GM19397 (cell line): ENCODE measurements around the gene NDUFS6.
"Not testable (repeated sequence)": the region's sequence is repeated elsewhere in the genome, so short reads cannot be mapped to it uniquely, and the experiment has no call there.

Source experiments
- ATAC-seq: cut with Tn5 transposase; IDR thresholded peaks from one replicate; pipeline ENCODE4 v1.9.1; 2021; ENCODE audit warnings: mild to moderate bottlenecking, moderate library complexity; ENCODE audit not compliant: unreplicated experiment

Gene NDUFS6

GRCh38 chr5:1814183-1815020 lies 13.2 kb downstream of the NDUFS6 start:
- ATAC-seq = no peak

- ATAC-seq = no peak
Observed at GRCh38 chr5:1815071-1815786, 14.0 kb downstream of the NDUFS6 start.

- ATAC-seq = no peak
Observed at GRCh38 chr5:1815881-1816292, 14.7 kb downstream of the NDUFS6 start.

GRCh38 chr5:1816495-1817089 lies 15.4 kb downstream of the NDUFS6 start:
- ATAC-seq = not testable (repeated sequence)

GRCh38 chr5:1817261-1818043 lies 16.2 kb downstream of the NDUFS6 start:
- no peak for ATAC-seq

GRCh38 chr5:1818784-1819183 lies 17.6 kb downstream of the NDUFS6 start:
- no peak for ATAC-seq

- ATAC-seq = no peak
Observed at GRCh38 chr5:1819458-1819857, 18.3 kb downstream of the NDUFS6 start.

GRCh38 chr5:1820381-1820780 lies 19.2 kb downstream of the NDUFS6 start:
- ATAC-seq = no peak

- ATAC-seq = no peak
Observed at GRCh38 chr5:1820926-1821325, 19.7 kb downstream of the NDUFS6 start.

- ATAC-seq = no peak
Observed at GRCh38 chr5:1821862-1822261, 20.7 kb downstream of the NDUFS6 start.

GRCh38 chr5:1823381-1824034 lies 22.3 kb downstream of the NDUFS6 start:
- no peak for ATAC-seq

- no peak for ATAC-seq
Observed at GRCh38 chr5:1824109-1824821, 23.1 kb downstream of the NDUFS6 start.

- no peak for ATAC-seq
Observed at GRCh38 chr5:1824903-1825841, 24.0 kb downstream of the NDUFS6 start.

- ATAC-seq = no peak
Observed at GRCh38 chr5:1826235-1826980, 25.2 kb downstream of the NDUFS6 start.

- ATAC-seq = no peak
Observed at GRCh38 chr5:1827025-1827885, 26.0 kb downstream of the NDUFS6 start.

GRCh38 chr5:1827886-1828397 lies 26.7 kb downstream of the NDUFS6 start:
- no peak for ATAC-seq
